Large intestine (tissue), 3 donors: Measurements from ENCODE around the gene CCDC102A. TPM values are rescaled to one million over a fixed set of nuclear protein-coding genes. Genes with fewer than 3 reads are reported as not detected.

Experiments used
- DNase-seq, 2 donors: peaks; one replicate each; pipeline versions ENCODE4 v3.0.0 to v3.0.0-alpha.2; 2013
- H3K27ac ChIP-seq: one replicate; pipeline ENCODE4 v1.5.1; 2013; ENCODE audit warnings: low read length
- H3K27me3 ChIP-seq: 2 replicates; pipeline ENCODE4 v1.6.1; 2013; ENCODE audit warnings: low read length; ENCODE audit not compliant: control insufficient read depth, insufficient read depth
- H3K36me3 ChIP-seq: 2 replicates; pipeline ENCODE4 v1.6.1; 2013; ENCODE audit warnings: low read length; ENCODE audit not compliant: control insufficient read depth, insufficient read depth
- H3K4me1 ChIP-seq: one replicate; pipeline ENCODE4 v1.6.1; 2013; ENCODE audit warnings: low read length; ENCODE audit not compliant: control insufficient read depth, insufficient read depth
- H3K4me3 ChIP-seq: one replicate; pipeline ENCODE4 v1.5.1; 2013; ENCODE audit warnings: low read length
- H3K9me3 ChIP-seq: one replicate; pipeline ENCODE4 v1.6.1; 2013; ENCODE audit warnings: mild to moderate bottlenecking, low read depth, low read length, moderate library complexity; ENCODE audit not compliant: control insufficient read depth
- WGBS: methylation state at CpG from one replicate; pipeline ENCODE4 v1.1.5; 2013; ENCODE audit warnings: low lambda C conversion rate; ENCODE audit not compliant: insufficient coverage; 5-methylcytosine and 5-hydroxymethylcytosine counted together
- polyA plus RNA-seq: library from polyadenylated mRNA; unstranded; fragments of 120-200 nt; gene quantifications from one replicate; pipeline ENCODE4 v1.2.1, GENCODE V29; 2013

CCDC102A gene
- polyA plus RNA-seq, 1 donor: 5.6 TPM

- peak overlapping the region; percentile 96 for H3K4me3 ChIP-seq
- no peaks in the 10 kb centered on the region for H3K9me3 ChIP-seq
- H3K4me1 ChIP-seq: peaks cover 63% of the 10 kb centered on the region
- peak in 1 of 2 donors; percentile 50 for DNase-seq
- WGBS: no CpG with 5 or more reads among the region's 19 CpGs
- H3K27ac ChIP-seq: peak overlapping the region; percentile 79
- H3K27me3 ChIP-seq: no peaks in the 10 kb centered on the region
- peaks cover 2% of the 10 kb centered on the region for H3K36me3 ChIP-seq
Measured at GRCh38 chr16:57483725-57484514, 52.5 kb downstream of the CCDC102A start.

GRCh38 chr16:57482845-57483545, 53.4 kb downstream of the CCDC102A start:
- Histone ChIP-seq H3K36me3 (peaks cover 9% of the 10 kb centered on the region), H3K9me3 (no peaks in the 10 kb centered on the region), H3K27ac (peak overlapping the region; percentile 79), H3K27me3 (no peaks in the 10 kb centered on the region), H3K4me1 (peaks cover 72% of the 10 kb centered on the region), H3K4me3 (no peak overlapping the region)
- DNase-seq: peak; percentile 79 to 85
- no CpG with 5 or more reads among the region's 14 CpGs for WGBS

- Histone ChIP-seq H3K9me3 (no peaks in the 10 kb centered on the region), H3K4me3 (no peak overlapping the region), H3K4me1 (peaks cover 76% of the 10 kb centered on the region), H3K36me3 (peaks cover 22% of the 10 kb centered on the region), H3K27me3 (no peaks in the 10 kb centered on the region), H3K27ac (peak overlapping the region; percentile 71)
- DNase-seq: no peak
- WGBS: 100% methylated on average over 1 of the region's 4 CpGs
Measured at GRCh38 chr16:57481421-57481820, 55.0 kb downstream of the CCDC102A start.

- no peaks in the 10 kb centered on the region for H3K9me3 ChIP-seq
- H3K36me3 ChIP-seq: peaks cover 24% of the 10 kb centered on the region
- no peak for DNase-seq
- peak overlapping the region; percentile 71 for H3K27ac ChIP-seq
- peaks cover 82% of the 10 kb centered on the region for H3K4me1 ChIP-seq
- H3K27me3 ChIP-seq: no peaks in the 10 kb centered on the region
- H3K4me3 ChIP-seq: no peak overlapping the region
- no CpG with 5 or more reads among the region's 6 CpGs for WGBS
Measured at GRCh38 chr16:57480754-57481230, 55.6 kb downstream of the CCDC102A start.

GRCh38 chr16:57479976-57480753, 56.2 kb downstream of the CCDC102A start:
- Histone ChIP-seq H3K4me1 (peaks cover 80% of the 10 kb centered on the region), H3K4me3 (peak overlapping the region; percentile 66)
- no CpG with 5 or more reads among the region's 15 CpGs for WGBS

GRCh38 chr16:57479205-57479975, 57.0 kb downstream of the CCDC102A start:
- peak overlapping the region; percentile 66 for H3K4me3 ChIP-seq
- peaks cover 72% of the 10 kb centered on the region for H3K4me1 ChIP-seq
- no peaks in the 10 kb centered on the region for H3K9me3 ChIP-seq
- DNase-seq: peak; percentile 67 to 88
- peaks cover 35% of the 10 kb centered on the region for H3K36me3 ChIP-seq
- H3K27ac ChIP-seq: peak overlapping the region; percentile 71
- H3K27me3 ChIP-seq: no peaks in the 10 kb centered on the region
- no CpG with 5 or more reads among the region's 36 CpGs for WGBS

More at GRCh38 chr16:57479976-57480753, 56.2 kb downstream of the CCDC102A start:
- DNase-seq: peak; percentile 91 to 96
- no peaks in the 10 kb centered on the region for H3K9me3 ChIP-seq
- no peaks in the 10 kb centered on the region for H3K27me3 ChIP-seq
- peaks cover 27% of the 10 kb centered on the region for H3K36me3 ChIP-seq
- peak overlapping the region; percentile 71 for H3K27ac ChIP-seq

- no CpG with 5 or more reads among the region's 15 CpGs for WGBS
- Histone ChIP-seq H3K9me3 (no peaks in the 10 kb centered on the region), H3K27ac (peak overlapping the region; percentile 71), H3K27me3 (no peaks in the 10 kb centered on the region), H3K36me3 (peaks cover 43% of the 10 kb centered on the region), H3K4me1 (peaks cover 64% of the 10 kb centered on the region), H3K4me3 (peak overlapping the region; percentile 66)
- DNase-seq: no peak
Measured at GRCh38 chr16:57478396-57479204, 57.8 kb downstream of the CCDC102A start.

GRCh38 chr16:57477531-57478202, 58.7 kb downstream of the CCDC102A start:
- H3K27ac ChIP-seq: peak overlapping the region; percentile 20
- H3K4me3 ChIP-seq: peak overlapping the region; percentile 3
- WGBS: no CpG with 5 or more reads among the region's 9 CpGs
- H3K4me1 ChIP-seq: peaks cover 63% of the 10 kb centered on the region
- H3K27me3 ChIP-seq: no peaks in the 10 kb centered on the region
- H3K9me3 ChIP-seq: no peaks in the 10 kb centered on the region
- H3K36me3 ChIP-seq: peaks cover 52% of the 10 kb centered on the region
- no peak for DNase-seq
